Neural progenitor cell (in vitro differentiated cells): ENCODE data around the gene DENND5A. TPM values are rescaled to one million over a fixed set of nuclear protein-coding genes. Genes with fewer than 3 reads are reported as not detected.
A peak's percentile ranks its signal among the peaks of the same experiment; 100 is the strongest.

Experiments
- DNase-seq: peaks from one replicate; pipeline ENCODE4 v3.0.0-alpha.2; 2016; ENCODE audit warnings: low spot score
- H2AFZ ChIP-seq: fragments of 200-600 bp; sonication (generic); replicated peaks from 2 replicates; pipeline ENCODE4 v1.6.1; 2016; ENCODE audit warnings: antibody characterized with exemption
- H3F3A ChIP-seq: fragments of 200-600 bp; sonication (generic); 2 replicates; pipeline ENCODE4 v1.6.1; 2016; ENCODE audit warnings: antibody characterized with exemption, low read depth
- H3K27ac ChIP-seq: fragments of 200-600 bp; sonication (generic); 2 replicates; pipeline ENCODE4 v1.5.1; 2016; ENCODE audit warnings: mild to moderate bottlenecking
- H3K27me3 ChIP-seq: fragments of 200-600 bp; sonication (generic); 2 replicates; pipeline ENCODE4 v1.6.1; 2016; ENCODE audit warnings: mild to moderate bottlenecking, moderate library complexity
- H3K36me3 ChIP-seq: fragments of 200-600 bp; sonication (generic); 2 replicates; pipeline ENCODE4 v1.5.1; 2016
- H3K4me1 ChIP-seq: fragments of 200-600 bp; sonication (generic); 2 replicates; pipeline ENCODE4 v1.6.1; 2016; ENCODE audit warnings: mixed run types
- H3K4me2 ChIP-seq: fragments of 200-600 bp; sonication (generic); 2 replicates; pipeline ENCODE4 v1.6.1; 2016
- H3K4me3 ChIP-seq: fragments of 200-600 bp; sonication (generic); 2 replicates; pipeline ENCODE4 v1.5.1; 2016
- H3K79me2 ChIP-seq: fragments of 200-600 bp; sonication (generic); 2 replicates; pipeline ENCODE4 v1.6.1; 2016; ENCODE audit warnings: low read depth
- H3K9ac ChIP-seq: fragments of 200-600 bp; sonication (generic); 2 replicates; pipeline ENCODE4 v1.6.1; 2016
- H3K9me3 ChIP-seq: fragments of 200-600 bp; sonication (generic); 2 replicates; pipeline ENCODE4 v1.5.1; 2016; ENCODE audit warnings: low read depth
- H4K20me1 ChIP-seq: fragments of 200-600 bp; sonication (generic); 2 replicates; pipeline ENCODE4 v1.6.1; 2016; ENCODE audit warnings: low read depth
- H3K27ac Mint-ChIP-seq: 3 replicates; pipeline ENCODE4 v1.8.0; 2021; ENCODE audit warnings: mixed read lengths
- H3K27me3 Mint-ChIP-seq: 2 replicates; pipeline ENCODE4 v1.8.0; 2022; ENCODE audit warnings: low read depth, mild to moderate bottlenecking, inconsistent platforms, moderate library complexity, mixed read lengths; ENCODE audit not compliant: insufficient read depth
- H3K36me3 Mint-ChIP-seq: 3 replicates; pipeline ENCODE4 v1.8.0; 2021; ENCODE audit warnings: mixed read lengths
- H3K4me1 Mint-ChIP-seq: 3 replicates; pipeline ENCODE4 v1.8.0; 2021; ENCODE audit warnings: mixed read lengths
- H3K4me3 Mint-ChIP-seq: 3 replicates; pipeline ENCODE4 v1.8.0; 2021; ENCODE audit warnings: mild to moderate bottlenecking, moderate library complexity, mixed read lengths
- H3K9me3 Mint-ChIP-seq: 3 replicates; pipeline ENCODE4 v1.8.0; 2020; ENCODE audit warnings: mixed read lengths
- CTCF ChIP-seq: fragments of 200-600 bp; sonication (generic); IDR thresholded peaks from 2 replicates; pipeline ENCODE4 v1.5.1; 2017; ENCODE audit warnings: antibody characterized with exemption, mild to moderate bottlenecking
- EZH2 ChIP-seq: fragments of 200-600 bp; sonication (generic); IDR thresholded peaks from 2 replicates; pipeline ENCODE4 v1.6.1; 2017; ENCODE audit warnings: antibody characterized with exemption, mild to moderate bottlenecking, moderate library complexity
- EZH2phosphoT487 ChIP-seq: fragments of 200-600 bp; sonication (generic); IDR thresholded peaks from 2 replicates; pipeline ENCODE4 v1.6.1; 2017; ENCODE audit warnings: antibody characterized with exemption
- total RNA-seq: library from RNA; depleted of rRNA; stranded (reverse); fragments of >200 nt; gene quantifications from 2 replicates; pipeline ENCODE4 v1.2.3, GENCODE V29; 2015; ENCODE audit warnings: low replicate concordance

The DENND5A gene
- total RNA-seq, 1 donor from 2014 or later: 142 TPM

GRCh38 chr11:9219115-9219514 lies 46.0 kb downstream of the DENND5A start:
- H3K9me3 Mint-ChIP-seq: peaks cover 3% of the 10 kb centered on the region
- peaks cover 4% of the 10 kb centered on the region for H3K36me3 Mint-ChIP-seq
- Histone ChIP-seq H2AFZ (no peak overlapping the region), H3K79me2 (peaks cover 100% of the 10 kb centered on the region), H3K27me3 (no peaks in the 10 kb centered on the region), H3K36me3 (no peaks in the 10 kb centered on the region), H3F3A (peaks cover 16% of the 10 kb centered on the region), H3K4me1 (peaks cover 9% of the 10 kb centered on the region), H3K4me2 (no peak overlapping the region), H3K27ac (no peak overlapping the region), H4K20me1 (peaks cover 62% of the 10 kb centered on the region), H3K9me3 (no peaks in the 10 kb centered on the region), H3K9ac (no peak overlapping the region), H3K4me3 (no peak overlapping the region)
- no peak for TF ChIP-seq EZH2phosphoT487
- no peak for TF ChIP-seq EZH2
- no peak for TF ChIP-seq CTCF
- no peak overlapping the region for H3K4me3 Mint-ChIP-seq
- H3K4me1 Mint-ChIP-seq: peaks cover 9% of the 10 kb centered on the region
- no peak overlapping the region for H3K27ac Mint-ChIP-seq
- peaks cover 6% of the 10 kb centered on the region for H3K27me3 Mint-ChIP-seq
- no peak for DNase-seq

DNA sequence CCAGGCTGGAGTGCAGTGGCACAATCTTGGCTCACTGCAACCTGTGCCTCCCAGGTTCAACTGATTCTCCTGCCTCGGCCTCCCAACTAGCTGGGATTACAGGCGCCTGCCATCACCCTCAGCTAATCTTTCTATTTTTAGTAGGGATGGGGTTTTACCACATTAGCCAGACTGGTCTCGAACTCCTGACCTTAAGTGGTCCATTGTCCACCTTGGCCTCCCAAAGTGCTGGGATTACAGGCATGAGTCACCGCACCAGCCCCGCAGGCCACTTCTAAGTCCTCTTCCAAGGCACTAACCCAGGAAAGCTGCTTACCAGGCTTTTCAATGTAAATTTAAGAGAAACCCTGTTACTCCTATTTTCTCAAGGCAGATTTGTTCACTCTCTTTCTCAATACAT lies 50.4 kb downstream of the DENND5A start:
- Histone ChIP-seq H4K20me1 (peaks cover 76% of the 10 kb centered on the region), H3K9me3 (no peaks in the 10 kb centered on the region), H3F3A (peaks cover 16% of the 10 kb centered on the region), H3K4me2 (no peak overlapping the region), H3K36me3 (no peaks in the 10 kb centered on the region), H3K9ac (no peak overlapping the region), H2AFZ (no peak overlapping the region), H3K4me1 (peaks cover 9% of the 10 kb centered on the region), H3K79me2 (peaks cover 100% of the 10 kb centered on the region), H3K27me3 (no peaks in the 10 kb centered on the region), H3K4me3 (no peak overlapping the region), H3K27ac (no peak overlapping the region)
- no peak overlapping the region for H3K4me3 Mint-ChIP-seq
- H3K4me1 Mint-ChIP-seq: peaks cover 15% of the 10 kb centered on the region
- no peak overlapping the region for H3K27ac Mint-ChIP-seq
- H3K36me3 Mint-ChIP-seq: peaks cover 9% of the 10 kb centered on the region
- H3K9me3 Mint-ChIP-seq: peaks cover 3% of the 10 kb centered on the region
- H3K27me3 Mint-ChIP-seq: peaks cover 3% of the 10 kb centered on the region
- TF ChIP-seq EZH2 (no peak), CTCF (no peak), EZH2phosphoT487 (no peak)
- peak; percentile 32 for DNase-seq

DNA sequence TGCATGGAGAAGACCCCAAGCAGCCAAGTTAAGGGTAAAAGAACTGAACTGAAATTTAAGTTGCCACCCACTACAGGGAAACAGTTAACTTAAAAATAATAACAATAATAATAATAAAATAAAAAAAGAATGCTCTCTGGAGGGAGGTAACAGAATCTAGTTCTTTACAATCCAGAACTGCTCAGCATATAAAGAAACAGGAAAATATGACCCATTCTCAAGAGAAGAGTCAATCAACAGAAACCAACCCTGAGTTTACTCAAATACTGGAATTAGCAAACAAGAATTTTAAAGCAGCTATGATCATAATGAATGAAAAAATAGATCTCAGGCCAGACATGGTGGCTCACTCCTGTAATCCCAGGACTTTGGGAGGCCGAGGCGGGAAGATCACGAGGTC lies 53.8 kb downstream of the DENND5A start:
- H3K27ac ChIP-seq: no peak overlapping the region
- H3K36me3 ChIP-seq: no peaks in the 10 kb centered on the region
- peaks cover 87% of the 10 kb centered on the region for H4K20me1 ChIP-seq
- H3F3A ChIP-seq: peaks cover 10% of the 10 kb centered on the region
- no peak overlapping the region for H3K4me2 ChIP-seq
- peaks cover 6% of the 10 kb centered on the region for H3K36me3 Mint-ChIP-seq
- H3K4me1 Mint-ChIP-seq: peaks cover 21% of the 10 kb centered on the region
- H3K4me1 ChIP-seq: peaks cover 23% of the 10 kb centered on the region
- peaks cover 2% of the 10 kb centered on the region for H3K27me3 Mint-ChIP-seq
- H3K27me3 ChIP-seq: no peaks in the 10 kb centered on the region
- no peaks in the 10 kb centered on the region for H3K9me3 Mint-ChIP-seq
- no peaks in the 10 kb centered on the region for H3K9me3 ChIP-seq
- TF ChIP-seq EZH2: no peak
- no peak for TF ChIP-seq CTCF
- no peak overlapping the region for H2AFZ ChIP-seq
- H3K27ac Mint-ChIP-seq: no peak overlapping the region
- peaks cover 100% of the 10 kb centered on the region for H3K79me2 ChIP-seq
- H3K9ac ChIP-seq: no peak overlapping the region
- H3K4me3 ChIP-seq: no peak overlapping the region
- DNase-seq: no peak
- no peak overlapping the region for H3K4me3 Mint-ChIP-seq
